ENCODE measurements around the gene NRAS. TPM values are rescaled to one million over a fixed set of nuclear protein-coding genes. Genes with fewer than 3 reads are reported as not detected.

The NRAS gene
- total RNA-seq, 6 experiments from 2014 or later, result 10.4 to 24.5 (median 16.3) TPM

DNA sequence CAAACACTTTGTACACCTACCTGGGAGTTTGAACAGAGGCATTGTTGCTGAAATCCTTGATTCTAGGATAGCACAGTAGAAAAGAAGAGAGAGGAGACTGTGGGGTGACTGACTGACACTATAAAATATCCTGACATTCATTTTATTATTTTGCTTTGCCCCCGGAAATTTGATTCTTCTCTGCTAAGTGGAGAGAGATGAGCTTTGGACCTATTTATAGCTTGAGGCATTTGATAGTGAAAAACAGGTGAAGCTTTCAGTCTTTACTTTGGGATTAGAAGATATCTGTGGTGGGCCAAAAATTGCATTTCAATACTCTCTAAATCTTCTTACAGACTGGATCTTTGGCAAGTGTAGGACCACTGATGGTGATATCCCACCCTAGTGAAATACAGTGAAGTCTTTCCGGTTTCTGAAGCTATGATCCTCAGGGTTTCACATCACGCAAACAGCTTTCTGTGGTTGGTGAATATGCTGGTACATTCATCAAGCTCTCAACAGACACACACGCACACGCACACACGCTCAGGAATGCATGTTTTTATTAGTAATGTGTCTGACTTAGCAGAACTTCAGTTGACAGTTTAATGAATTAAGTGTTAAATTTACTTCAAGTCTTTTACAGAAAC, 21.0 kb downstream of the NRAS start, which contains the start of gene AMPD1:
Gene AMPD1, minus strand, starts transcription at position 117 of the 629 bp plus-strand sequence. Its CDS starts 75 bp downstream, at position 42.
- Histone ChIP-seq H3K4me3 (no peak within 1 kb of the TSS), H3K4me1 (peaks cover 0 to 12% (median 2%) of the 10 kb centered on the region in 4 donors), H3K27me3 (no peaks in the 10 kb centered on the region), H3K27ac (no peak within 1 kb of the TSS), H3K9me3 (no peaks in the 10 kb centered on the region), H3K36me3 (no peaks in the 10 kb centered on the region)
- ATAC-seq, result no peak
- intact Hi-C loops (cut with DNase I), result no loop called here
- 93% methylated on average over 6 of the region's 6 CpGs for WGBS (ENCODE audit: insufficient coverage, low coverage, low lambda C conversion rate, missing lambda C conversion rate)
- DNase-seq, result no peak
- TF ChIP-seq POLR2A (IDR thresholded peaks at IDR 0.05), result no peak

GRCh38 chr1:114694540-114695310, 21.8 kb downstream of the NRAS start:
- no peaks in the 10 kb centered on the region for H3K27me3 ChIP-seq
- no peak for ATAC-seq
- no peaks in the 10 kb centered on the region for H3K36me3 ChIP-seq
- no peaks in the 10 kb centered on the region for H3K9me3 ChIP-seq
- no peak overlapping the region for H3K4me3 ChIP-seq
- H3K4me1 ChIP-seq, result peaks cover 0 to 12% (median 2%) of the 10 kb centered on the region in 4 donors
- intact Hi-C loops (cut with DNase I), result no loop called here
- 83% methylated on average over 8 of the region's 9 CpGs for WGBS (ENCODE audit: insufficient coverage, low coverage, low lambda C conversion rate, missing lambda C conversion rate)
- TF ChIP-seq CTCF (IDR thresholded peaks at IDR 0.05), result no peak
- no peak for TF ChIP-seq POLR2A (IDR thresholded peaks at IDR 0.05)
- no peak for DNase-seq
- H3K27ac ChIP-seq, result no peak overlapping the region

DNA sequence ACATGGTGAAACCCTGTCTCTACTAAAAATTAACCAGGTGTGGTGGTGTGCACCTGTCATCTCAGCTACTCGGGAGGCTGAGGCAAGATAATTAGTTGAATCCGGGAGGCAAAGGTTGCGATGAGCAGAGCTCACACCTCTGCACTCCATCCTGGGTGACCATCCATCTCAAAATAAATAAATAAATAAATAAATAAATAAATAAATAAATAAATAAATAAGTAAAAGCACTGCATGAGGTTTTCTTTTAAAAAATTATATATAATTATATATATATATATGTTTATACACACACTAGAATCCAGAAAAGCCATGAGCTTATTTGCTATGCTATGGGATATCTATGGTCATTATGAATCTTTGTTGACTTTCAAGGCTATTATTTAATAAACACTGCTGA, 23.6 kb downstream of the NRAS start:
- Histone ChIP-seq H3K4me1 (peaks cover 0 to 12% (median 2%) of the 10 kb centered on the region in 4 donors), H3K27me3 (no peaks in the 10 kb centered on the region), H3K4me3 (no peak overlapping the region), H3K9me3 (no peaks in the 10 kb centered on the region), H3K27ac (no peak overlapping the region), H3K36me3 (no peaks in the 10 kb centered on the region)
- no peak for TF ChIP-seq CTCF (IDR thresholded peaks at IDR 0.05)
- TF ChIP-seq POLR2A (IDR thresholded peaks at IDR 0.05), result no peak
- intact Hi-C loops (cut with DNase I), result no loop called here
- no peak for DNase-seq
- ATAC-seq, result no peak
- WGBS (ENCODE audit: insufficient coverage, low coverage, low lambda C conversion rate, missing lambda C conversion rate), result 78% methylated on average over 3 of the region's 3 CpGs

DNA sequence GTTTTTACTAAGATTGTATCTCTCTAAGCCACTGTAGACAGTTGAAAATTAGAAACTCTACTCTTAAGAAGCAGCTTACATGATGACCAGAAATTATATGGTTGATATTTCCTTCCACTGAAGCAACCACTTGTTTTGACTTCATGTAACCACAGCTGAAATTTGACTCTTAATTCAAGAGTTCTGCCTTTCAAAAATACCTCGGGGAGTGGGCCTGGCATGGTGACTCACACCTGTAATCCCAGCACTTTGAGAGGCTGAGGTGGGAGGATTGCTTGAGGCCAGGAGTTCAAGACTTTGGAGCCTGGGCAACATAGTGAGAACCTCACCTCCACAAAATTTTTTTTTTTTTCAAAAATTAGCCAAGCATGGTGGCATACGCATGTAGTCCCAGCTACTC, 25.5 kb downstream of the NRAS start:
- intact Hi-C loops (cut with DNase I), result no loop called here
- H3K9me3 ChIP-seq, result no peaks in the 10 kb centered on the region
- no peak overlapping the region for H3K27ac ChIP-seq
- 82% methylated on average over 2 of the region's 2 CpGs for WGBS (ENCODE audit: insufficient coverage, low coverage, low lambda C conversion rate, missing lambda C conversion rate)
- ATAC-seq (no peak), DNase-seq (no peak)
- no peaks in the 10 kb centered on the region for H3K36me3 ChIP-seq
- no peaks in the 10 kb centered on the region for H3K4me1 ChIP-seq
- no peak overlapping the region for H3K4me3 ChIP-seq
- TF ChIP-seq CTCF (IDR thresholded peaks at IDR 0.05) (no peak), POLR2A (IDR thresholded peaks at IDR 0.05) (no peak)
- H3K27me3 ChIP-seq, result no peaks in the 10 kb centered on the region

DNA sequence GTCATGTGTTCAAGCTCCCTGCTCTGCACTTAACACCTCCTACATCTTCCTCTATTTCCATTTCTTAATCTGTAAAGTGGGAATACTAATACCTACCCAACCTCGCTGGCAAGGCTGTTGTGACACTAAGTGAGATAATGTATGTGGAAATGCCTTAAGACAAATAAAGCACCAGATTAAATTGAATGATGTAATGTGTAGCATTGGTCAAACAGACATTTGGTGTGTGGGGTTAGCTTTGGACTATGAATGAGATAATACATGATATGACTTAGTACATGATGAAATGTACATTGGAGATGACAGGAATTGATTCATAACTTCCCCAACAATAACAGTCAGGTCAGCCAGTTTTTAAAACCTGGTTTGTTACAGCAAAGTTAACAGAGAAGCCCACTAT, 26.4 kb downstream of the NRAS start:
- ATAC-seq (no peak), DNase-seq (no peak)
- TF ChIP-seq POLR2A (IDR thresholded peaks at IDR 0.05), result no peak
- no peak for TF ChIP-seq CTCF (IDR thresholded peaks at IDR 0.05)
- intact Hi-C loops (cut with DNase I), result no loop called here
- no peaks in the 10 kb centered on the region for H3K36me3 ChIP-seq
- no peaks in the 10 kb centered on the region for H3K9me3 ChIP-seq
- H3K4me3 ChIP-seq, result no peak overlapping the region
- H3K4me1 ChIP-seq, result no peaks in the 10 kb centered on the region
- H3K27ac ChIP-seq, result no peak overlapping the region
- H3K27me3 ChIP-seq, result no peaks in the 10 kb centered on the region
- WGBS (ENCODE audit: insufficient coverage, low coverage, low lambda C conversion rate, missing lambda C conversion rate), result 50% methylated on average over 1 of the region's 1 CpG

Data from right lobe of liver (tissue), 6 donors.